H1 (cell line): ENCODE measurements around the gene ARPP19.

Experiments
- ATF2 ChIP-seq: IDR thresholded peaks from 2 replicates; pipeline ENCODE4 v1.6.1; 2012; ENCODE audit warnings: low read length, inconsistent platforms
- ATF3 ChIP-seq: IDR thresholded peaks from 2 replicates; pipeline ENCODE4 v1.6.1; 2011; ENCODE audit warnings: low read depth, mild to moderate bottlenecking, low read length; ENCODE audit not compliant: insufficient read depth
- CEBPB ChIP-seq: IDR thresholded peaks from 2 replicates; pipeline ENCODE4 v1.6.1; 2012; ENCODE audit warnings: low read depth, low read length
- CTCF ChIP-seq, 3 experiments: IDR thresholded peaks; 1 replicate in 2 of 3; 2 replicates in 1 of 3; pipeline versions ENCODE4 v1.5.1 to v1.6.1; 2011; ENCODE audit warnings: low read length in 3 of 3, mild to moderate bottlenecking in 3 of 3, inconsistent platforms in 2 of 3, low read depth in 1 of 3, moderate library complexity in 1 of 3; ENCODE audit not compliant: insufficient read depth in 1 of 3; ENCODE audit errors: control extremely low read depth in 1 of 3
- EZH2 ChIP-seq: fragments of 200-600 bp; sonication (generic); IDR thresholded peaks from 2 replicates; pipeline ENCODE4 v1.7.1; 2012; ENCODE audit warnings: low read depth, mild to moderate bottlenecking, moderate library complexity, low read length, inconsistent platforms; ENCODE audit not compliant: severe bottlenecking
- FOSL1 ChIP-seq: IDR thresholded peaks from 2 replicates; pipeline ENCODE4 v1.6.1; 2011; ENCODE audit warnings: mild to moderate bottlenecking, low read depth, low read length, moderate library complexity; ENCODE audit not compliant: insufficient read depth
- GTF2F1 ChIP-seq: IDR thresholded peaks from 2 replicates; pipeline ENCODE4 v1.6.1; 2012; ENCODE audit warnings: low read depth, low read length, improper control_type of control experiment, borderline replicate concordance
- POLR2AphosphoS5 ChIP-seq: IDR thresholded peaks from 2 replicates; pipeline ENCODE4 v1.6.1; 2011; ENCODE audit warnings: low read depth, low read length
- POU5F1 ChIP-seq: IDR thresholded peaks from 2 replicates; pipeline ENCODE4 v1.6.1; 2011; ENCODE audit warnings: low read depth, mild to moderate bottlenecking, low read length, moderate library complexity
- RAD21 ChIP-seq, 2 experiments: IDR thresholded peaks in 1 of 2; conservative IDR thresholded peaks in 1 of 2; 2 replicates each; pipeline ENCODE4 v1.6.1; 2011; ENCODE audit warnings: low read depth in 2 of 2, low read length in 2 of 2, improper control_type of control experiment in 1 of 2, inconsistent platforms in 1 of 2, mild to moderate bottlenecking in 1 of 2, moderate library complexity in 1 of 2
- SRF ChIP-seq: IDR thresholded peaks from 2 replicates; pipeline ENCODE4 v1.6.1; 2011; ENCODE audit warnings: mild to moderate bottlenecking, low read depth, low read length, moderate library complexity
- YY1 ChIP-seq: IDR thresholded peaks from 2 replicates; pipeline ENCODE4 v1.6.1; 2011; ENCODE audit warnings: low read depth, mild to moderate bottlenecking, low read length
- ZNF274 ChIP-seq: IDR thresholded peaks from 2 replicates; pipeline ENCODE4 v1.7.0; 2012; ENCODE audit warnings: low read length, borderline replicate concordance; ENCODE audit errors: extremely low read depth

GRCh38 chr15:52615302-52615701 lies 46.5 kb upstream of the ARPP19 start:
- TF ChIP-seq CTCF (IDR thresholded peaks at IDR 0.05; ENCODE audit: control extremely low read depth in 1 of 3, insufficient read depth in 1 of 3, low read depth in 1 of 3, low read length in 3 of 3) (no peak), SRF (no peak), FOSL1 (no peak), POU5F1 (no peak), CEBPB (no peak), GTF2F1 (no peak), EZH2 (no peak), ZNF274 (no peak), ATF2 (no peak), ATF3 (no peak), YY1 (no peak), RAD21 (IDR thresholded peaks at IDR 0.05 in 1 of 2, conservative IDR thresholded peaks at IDR 0.05 in 1 of 2; ENCODE audit: low read depth in 2 of 2, low read length in 2 of 2) (no peak), POLR2AphosphoS5 (no peak)
